Activated CD4-positive, alpha-beta T cell treated with anti-CD3 and anti-CD28 coated beads for 36 hours (primary cell): ENCODE data around the gene DOCK10. TPM values are rescaled to one million over a fixed set of nuclear protein-coding genes. Genes with fewer than 3 reads are reported as not detected.

Experiments used
- microRNA-seq: library from miRNA; unstranded; fragments of <30 nt; microRNA quantifications from one replicate; pipeline ENCODE4 v1.2.0, GENCODE V29; 2021; ENCODE audit warnings: borderline replicate concordance
- total RNA-seq, 2 experiments: library from RNA; stranded (reverse); gene quantifications; one replicate each; pipeline ENCODE4 v1.2.3, GENCODE V29; 2021

Gene DOCK10
- total RNA-seq, 2 experiments from 2014 or later: 177 to 196 TPM

Small RNA genes within 50 kb of the gene (microRNA-seq; reads per million reads assigned to microRNA genes)
- gene MIR4439: 2.8 reads per million
